ENCODE measurements around the gene C15orf62. TPM values are rescaled to one million over a fixed set of nuclear protein-coding genes. Genes with fewer than 3 reads are reported as not detected.

The C15orf62 gene
- total and polyA plus RNA-seq, 7 donors: 0.28 to 1.1 (median 0.69) TPM; not detected in 3

DNA sequence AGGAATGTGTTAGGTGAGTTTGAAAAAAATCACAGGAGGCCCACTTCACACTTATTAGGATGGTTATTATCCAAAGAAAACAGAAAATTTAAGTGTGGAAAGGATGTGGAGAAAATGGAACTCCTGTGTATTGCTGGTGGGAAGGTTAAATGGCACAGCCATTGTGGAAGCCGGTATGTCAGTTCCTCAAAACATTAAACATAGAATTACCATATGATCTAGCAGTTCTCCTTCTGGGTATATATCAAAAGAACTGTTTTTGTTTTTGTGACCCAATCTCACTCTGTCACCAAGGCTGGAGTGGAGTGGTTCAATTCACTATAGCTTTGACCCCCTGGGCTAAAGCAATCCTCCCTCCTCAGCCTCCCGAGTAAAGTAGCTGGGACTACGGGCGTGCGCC is 26.7 kb downstream of the C15orf62 start:
- H3K9me3 ChIP-seq: no peaks in the 10 kb centered on the region
- TF ChIP-seq, protein P1, sequence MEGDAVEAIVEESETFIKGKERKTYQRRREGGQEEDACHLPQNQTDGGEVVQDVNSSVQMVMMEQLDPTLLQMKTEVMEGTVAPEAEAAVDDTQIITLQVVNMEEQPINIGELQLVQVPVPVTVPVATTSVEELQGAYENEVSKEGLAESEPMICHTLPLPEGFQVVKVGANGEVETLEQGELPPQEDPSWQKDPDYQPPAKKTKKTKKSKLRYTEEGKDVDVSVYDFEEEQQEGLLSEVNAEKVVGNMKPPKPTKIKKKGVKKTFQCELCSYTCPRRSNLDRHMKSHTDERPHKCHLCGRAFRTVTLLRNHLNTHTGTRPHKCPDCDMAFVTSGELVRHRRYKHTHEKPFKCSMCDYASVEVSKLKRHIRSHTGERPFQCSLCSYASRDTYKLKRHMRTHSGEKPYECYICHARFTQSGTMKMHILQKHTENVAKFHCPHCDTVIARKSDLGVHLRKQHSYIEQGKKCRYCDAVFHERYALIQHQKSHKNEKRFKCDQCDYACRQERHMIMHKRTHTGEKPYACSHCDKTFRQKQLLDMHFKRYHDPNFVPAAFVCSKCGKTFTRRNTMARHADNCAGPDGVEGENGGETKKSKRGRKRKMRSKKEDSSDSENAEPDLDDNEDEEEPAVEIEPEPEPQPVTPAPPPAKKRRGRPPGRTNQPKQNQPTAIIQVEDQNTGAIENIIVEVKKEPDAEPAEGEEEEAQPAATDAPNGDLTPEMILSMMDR (IDR thresholded peaks at IDR 0.05): no peak
- TF ChIP-seq POLR2A (IDR thresholded peaks at IDR 0.05) (no peak), EP300 (IDR thresholded peaks at IDR 0.05) (no peak), POLR2AphosphoS5 (IDR thresholded peaks at IDR 0.05) (no peak)
- H3K27ac ChIP-seq: no peak overlapping the region
- intact Hi-C loops (cut with DNase I): no loop called here
- 91 to 95% methylated on average over 5 of the region's 5 CpGs for WGBS, 2 donors
- H3K4me3 ChIP-seq: no peak overlapping the region
- H3K36me3 ChIP-seq: peaks cover 0 to 16% (median 1%) of the 10 kb centered on the region in 4 donors
- H3K4me1 ChIP-seq: peaks cover 0 to 4% (median 0%) of the 10 kb centered on the region in 4 donors
- H3K27me3 ChIP-seq: no peaks in the 10 kb centered on the region
- no peak for DNase-seq

DNA sequence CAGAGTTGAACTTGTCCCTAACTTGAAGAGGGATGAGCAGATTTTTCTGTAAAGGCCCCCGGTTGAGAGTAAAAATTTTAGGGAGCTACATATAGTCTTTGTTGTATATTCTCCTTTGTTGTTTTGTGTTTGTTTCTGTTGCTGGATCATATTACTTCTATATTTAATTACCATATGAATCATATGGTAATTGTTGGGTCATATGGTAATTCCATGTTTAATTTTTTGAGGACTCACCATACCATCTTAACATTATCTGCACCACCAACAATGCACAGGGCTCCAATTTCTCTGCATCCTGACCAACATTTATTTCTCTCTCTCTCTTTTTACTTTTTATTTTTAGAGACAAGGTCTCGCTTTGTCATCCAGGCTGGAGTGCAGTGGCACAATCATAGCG is 29.7 kb downstream of the C15orf62 start:
- DNase-seq: no peak
- TF ChIP-seq EP300 (IDR thresholded peaks at IDR 0.05) (no peak), POLR2A (IDR thresholded peaks at IDR 0.05) (no peak), POLR2AphosphoS5 (IDR thresholded peaks at IDR 0.05) (no peak)
- TF ChIP-seq, protein P1 (IDR thresholded peaks at IDR 0.05): no peak
- H3K27ac ChIP-seq: no peak overlapping the region
- no peaks in the 10 kb centered on the region for H3K27me3 ChIP-seq
- no peaks in the 10 kb centered on the region for H3K9me3 ChIP-seq
- H3K4me3 ChIP-seq: no peak overlapping the region
- 96 to 98% methylated on average over 3 of the region's 3 CpGs for WGBS, 2 donors
- intact Hi-C loops (cut with DNase I): no loop called here
- peaks cover 0 to 4% (median 0%) of the 10 kb centered on the region in 4 donors for H3K4me1 ChIP-seq
- peaks cover 0 to 5% (median 0%) of the 10 kb centered on the region in 4 donors for H3K36me3 ChIP-seq

DNA sequence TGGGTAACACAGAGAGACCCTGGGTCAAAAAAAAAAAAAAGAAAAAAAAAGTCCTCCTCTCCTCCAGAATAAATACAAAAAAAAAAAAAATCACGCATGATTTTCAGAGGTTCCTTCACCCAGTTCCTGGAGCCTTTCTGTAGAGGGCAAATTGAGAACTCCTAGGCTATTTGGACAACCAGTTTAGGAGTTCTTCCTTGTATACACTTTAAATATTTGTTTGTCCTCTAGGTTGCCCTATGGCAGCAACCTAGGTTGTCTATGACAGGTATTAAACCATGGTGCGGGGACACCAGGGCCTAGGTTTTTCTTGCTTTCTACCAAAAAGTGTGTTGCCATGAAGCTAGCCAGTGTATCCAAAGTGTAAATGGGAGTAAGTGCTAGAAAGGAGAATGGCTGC is 33.3 kb downstream of the C15orf62 start:
- H3K27ac ChIP-seq: no peak overlapping the region
- peaks cover 0 to 5% (median 0%) of the 10 kb centered on the region in 4 donors for H3K36me3 ChIP-seq
- no peaks in the 10 kb centered on the region for H3K9me3 ChIP-seq
- TF ChIP-seq, protein P1 (IDR thresholded peaks at IDR 0.05): no peak
- no peak for TF ChIP-seq POLR2AphosphoS5 (IDR thresholded peaks at IDR 0.05)
- TF ChIP-seq EP300 (IDR thresholded peaks at IDR 0.05): no peak
- TF ChIP-seq POLR2A (IDR thresholded peaks at IDR 0.05): no peak
- intact Hi-C loops (cut with DNase I): loop anchor here (10.0 kb wide), 1 partner anchor 638 kb away; the partner anchor contains the start of gene BUB1B
- 78 to 90% methylated on average over 2 of the region's 2 CpGs for WGBS, 2 donors
- H3K27me3 ChIP-seq: no peaks in the 10 kb centered on the region
- H3K4me1 ChIP-seq: peaks cover 0 to 17% (median 11%) of the 10 kb centered on the region in 4 donors
- DNase-seq: no peak
- H3K4me3 ChIP-seq: no peak overlapping the region

- intact Hi-C loops (cut with DNase I): loop anchor here (10.0 kb wide), 1 partner anchor 639 kb away; the partner anchor contains the start of gene BUB1B
Observed at GRCh38 chr15:40803688-40804087, 33.9 kb downstream of the C15orf62 start.

More at GRCh38 chr15:40803688-40804087, 33.9 kb downstream of the C15orf62 start:
- H3K9me3 ChIP-seq: no peaks in the 10 kb centered on the region
- TF ChIP-seq POLR2AphosphoS5 (IDR thresholded peaks at IDR 0.05): no peak
- TF ChIP-seq EP300 (IDR thresholded peaks at IDR 0.05): no peak
- no peak for TF ChIP-seq POLR2A (IDR thresholded peaks at IDR 0.05)
- TF ChIP-seq, protein P1 (IDR thresholded peaks at IDR 0.05): no peak
- no peak overlapping the region for H3K4me3 ChIP-seq
- WGBS, 2 donors: 40 to 81% methylated on average over 1 of the region's 1 CpG
- no peaks in the 10 kb centered on the region for H3K27me3 ChIP-seq
- H3K27ac ChIP-seq: no peak overlapping the region
- no peak for DNase-seq
- H3K36me3 ChIP-seq: peaks cover 0 to 1% (median 0%) of the 10 kb centered on the region in 4 donors
- H3K4me1 ChIP-seq: peaks cover 0 to 22% (median 17%) of the 10 kb centered on the region in 4 donors
